ENCODE results near the gene UBL4B. TPM values are rescaled to one million over a fixed set of nuclear protein-coding genes. Genes with fewer than 3 reads are reported as not detected.

Gene UBL4B
- total RNA-seq, 2 donors from 2014 or later = not detected

GRCh38 chr1:110159168-110159567, 46.9 kb downstream of the UBL4B start:
- ATAC-seq (no peak), DNase-seq (no peak)
- intact Hi-C loops (cut with DNase I) = no loop called here
- WGBS, 2 donors = 19 to 35% methylated on average over 2 of the region's 2 CpGs
- H3K9me3 ChIP-seq = no peaks in the 10 kb centered on the region
- no peaks in the 10 kb centered on the region for H3K4me1 ChIP-seq
- TF ChIP-seq CTCF (IDR thresholded peaks at IDR 0.05) (no peak), POLR2A (IDR thresholded peaks at IDR 0.05) (no peak)
- no peak overlapping the region for H3K27ac ChIP-seq
- no peaks in the 10 kb centered on the region for H3K36me3 ChIP-seq (replicated peaks in 1 of 2; ENCODE audit: insufficient read depth in 1 of 2, low read depth in 2 of 2)
- H3K4me3 ChIP-seq = no peak overlapping the region
- H3K27me3 ChIP-seq = no peaks in the 10 kb centered on the region

GRCh38 chr1:110160538-110161100, 48.4 kb downstream of the UBL4B start:
- no peaks in the 10 kb centered on the region for H3K9me3 ChIP-seq
- no peak for ATAC-seq
- TF ChIP-seq POLR2A (IDR thresholded peaks at IDR 0.05) = no peak
- TF ChIP-seq CTCF (IDR thresholded peaks at IDR 0.05) = no peak
- H3K4me3 ChIP-seq = no peak overlapping the region
- DNase-seq = no peak
- intact Hi-C loops (cut with DNase I) = no loop called here
- WGBS, 2 donors = 54 to 55% methylated on average over 10 of the region's 10 CpGs
- no peaks in the 10 kb centered on the region for H3K27me3 ChIP-seq
- no peak overlapping the region for H3K27ac ChIP-seq
- no peaks in the 10 kb centered on the region for H3K36me3 ChIP-seq (replicated peaks in 1 of 2; ENCODE audit: insufficient read depth in 1 of 2, low read depth in 2 of 2)
- H3K4me1 ChIP-seq = no peaks in the 10 kb centered on the region

GRCh38 chr1:110161165-110161564, 48.9 kb downstream of the UBL4B start:
- ATAC-seq = no peak
- TF ChIP-seq CTCF (IDR thresholded peaks at IDR 0.05) = no peak
- TF ChIP-seq POLR2A (IDR thresholded peaks at IDR 0.05) = no peak
- DNase-seq = no peak
- Histone ChIP-seq H3K4me1 (no peaks in the 10 kb centered on the region), H3K27me3 (no peaks in the 10 kb centered on the region), H3K27ac (no peak overlapping the region), H3K36me3 (replicated peaks in 1 of 2; ENCODE audit: insufficient read depth in 1 of 2, low read depth in 2 of 2) (no peaks in the 10 kb centered on the region), H3K4me3 (no peak overlapping the region), H3K9me3 (no peaks in the 10 kb centered on the region)
- intact Hi-C loops (cut with DNase I) = no loop called here
- WGBS, 2 donors = 62 to 86% methylated on average over 2 to 3 of the region's 3 CpGs

GRCh38 chr1:110161849-110162248, 49.6 kb downstream of the UBL4B start:
- Histone ChIP-seq H3K4me1 (no peaks in the 10 kb centered on the region), H3K27me3 (no peaks in the 10 kb centered on the region), H3K9me3 (no peaks in the 10 kb centered on the region), H3K27ac (no peak overlapping the region), H3K4me3 (no peak overlapping the region), H3K36me3 (replicated peaks in 1 of 2; ENCODE audit: insufficient read depth in 1 of 2, low read depth in 2 of 2) (no peaks in the 10 kb centered on the region)
- TF ChIP-seq POLR2A (IDR thresholded peaks at IDR 0.05) (no peak), CTCF (IDR thresholded peaks at IDR 0.05) (no peak)
- intact Hi-C loops (cut with DNase I) = no loop called here
- DNase-seq = no peak
- 70 to 72% methylated on average over 11 of the region's 11 CpGs for WGBS, 2 donors
- ATAC-seq = no peak

Other genes with a start within 250 kb of the UBL4B start
- gene CSF1, start 201.6 kb upstream of the UBL4B start, total RNA-seq = 10 to 100 TPM; 26.7 to 60.7 TPM
- gene AHCYL1, start 127.7 kb upstream of the UBL4B start, total RNA-seq = 10 to 100 TPM; 38.4 to 61.6 TPM
- gene STRIP1, start 77.8 kb upstream of the UBL4B start, total RNA-seq = 10 to 100 TPM; 22.7 to 24.1 TPM
- not detected for gene ALX3, start 41.8 kb upstream of the UBL4B start, total RNA-seq
- gene SLC6A17, start 38.1 kb downstream of the UBL4B start, total RNA-seq = under 1 TPM; 0.52 to 0.99 TPM
- 10 to 100 TPM in 1 of 2 donors, 1 to 10 TPM in 1; 8.6 to 12.7 TPM for gene KCNC4, start 97.9 kb downstream of the UBL4B start, total RNA-seq
- 10 to 100 TPM; 21.4 to 25.9 TPM for gene RBM15, start 226.9 kb downstream of the UBL4B start, total RNA-seq

All from body of pancreas (tissue), 4 donors.